OCI-LY1 (cell line): Measurements from ENCODE around the gene FAM98B.

Experiments
- CTCF ChIP-seq: fragments of 200-600 bp; sonication (generic), shearing (Covaris generic); IDR thresholded peaks from 2 replicates; pipeline ENCODE4 v1.5.1; 2017; ENCODE audit warnings: mild to moderate bottlenecking, antibody characterized with exemption, low read length, moderate library complexity, mixed read lengths
- EZH2 ChIP-seq: fragments of 200-600 bp; sonication (generic), shearing (Covaris generic); IDR thresholded peaks from 2 replicates; pipeline ENCODE4 v1.8.0; 2017; ENCODE audit warnings: borderline replicate concordance, mixed run types, mild to moderate bottlenecking, antibody characterized with exemption, low read length, moderate library complexity, mixed read lengths

GRCh38 chr15:38454696-38455090 lies 766 bp downstream of the FAM98B start:
- TF ChIP-seq CTCF (no peak), EZH2 (no peak)
